HepG2 (cell line): ENCODE measurements around the gene PRIMA1. TPM values are rescaled to one million over a fixed set of nuclear protein-coding genes. Genes with fewer than 3 reads are reported as not detected.

Source experiments
- ATAC-seq: fragments of 200-7000 bp; cut with Tn5 transposase; 3 replicates; pipeline ENCODE4 v1.9.1; 2020; ENCODE audit warnings: mild to moderate bottlenecking, moderate library complexity
- BruUV-seq: library from RNA; stranded (reverse); fragments of 400-500 nt; replicated peaks from 2 replicates; lab custom pipeline; 2021; lab: Mats Ljungman, UMichigan
- CTCF ChIA-PET: fragments of 300-600 bp; formaldehyde crosslinking; extraction: SDS; loops from one replicate; lab custom pipeline; 2021; ENCODE audit warnings: low total read pairs, inconsistent platforms, low intra/inter-chr PET ratio; lab: Yijun Ruan, JAX
- POLR2A ChIA-PET: fragments of 350-600 bp; sonication (Branson Sonifier 250); formaldehyde crosslinking; loops from one replicate; lab custom pipeline; 2020; ENCODE audit warnings: antibody characterized with exemption, inconsistent platforms; lab: Yijun Ruan, JAX
- DNase-seq: peaks from one replicate; pipeline ENCODE4 v3.0.0-alpha.2; 2015; ENCODE audit warnings: low spot score
- FAIRE-seq: peaks from 3 replicates; lab custom pipeline; 2011; peaks lifted over from hg19 to GRCh38; lab: Jason Lieb, UNC
- H2AFZ ChIP-seq: one replicate; pipeline ENCODE4 v1.6.1; 2011; ENCODE audit warnings: low read length, inconsistent platforms
- H3K27ac ChIP-seq: fragments of 300-600 bp; 3 replicates; pipeline ENCODE4 v1.8.0; 2011; ENCODE audit warnings: mixed run types, mild to moderate bottlenecking, mixed read lengths, low read length, inconsistent platforms; ENCODE audit not compliant: insufficient read depth; ENCODE audit errors: extremely low read length
- H3K27me3 ChIP-seq, 2 experiments: fragments of 200-600 bp in 1 of 2; 2 replicates in 1 of 2; 3 replicates in 1 of 2; pipeline versions ENCODE4 v1.6.0 to v1.8.0; 2011; ENCODE audit warnings: low read length in 2 of 2, mild to moderate bottlenecking in 2 of 2, moderate library complexity in 2 of 2, inconsistent platforms in 1 of 2; ENCODE audit not compliant: insufficient read depth in 2 of 2, control insufficient read depth in 1 of 2
- H3K36me3 ChIP-seq, 2 experiments: fragments of 200-600 bp in 1 of 2; replicated peaks in 1 of 2; 2 replicates in 1 of 2; 3 replicates in 1 of 2; pipeline versions ENCODE4 v1.5.1 to v1.8.0; 2011; ENCODE audit warnings: low read length in 2 of 2, inconsistent platforms in 1 of 2; ENCODE audit not compliant: insufficient read depth in 2 of 2, control insufficient read depth in 1 of 2
- H3K4me1 ChIP-seq: 2 replicates; pipeline ENCODE4 v1.5.1; 2012; ENCODE audit warnings: low read length, inconsistent platforms; ENCODE audit not compliant: insufficient read depth
- H3K4me2 ChIP-seq: 2 replicates; pipeline ENCODE4 v1.6.0; 2011; ENCODE audit warnings: low read depth, low read length, inconsistent platforms
- H3K4me3 ChIP-seq, 3 experiments: fragments of 200-600 bp in 1 of 3; sonication (generic), shearing (Covaris generic) in 1 of 3; replicated peaks in 1 of 3; 2 replicates each; pipeline ENCODE4 v1.5.1; 2011 to 2016; ENCODE audit warnings: low read length in 3 of 3, inconsistent platforms in 2 of 3, low read depth in 2 of 3, mild to moderate bottlenecking in 2 of 3, control low read depth in 1 of 3, mixed read lengths in 1 of 3; ENCODE audit not compliant: insufficient read depth in 1 of 3
- H3K79me2 ChIP-seq: one replicate; pipeline ENCODE4 v1.6.1; 2011; ENCODE audit warnings: low read length, inconsistent platforms; ENCODE audit not compliant: insufficient read depth
- H3K9ac ChIP-seq: 2 replicates; pipeline ENCODE4 v1.6.0; 2011; ENCODE audit warnings: mild to moderate bottlenecking, low read depth, low read length, inconsistent platforms; ENCODE audit not compliant: insufficient read depth
- H3K9me3 ChIP-seq: 2 replicates; pipeline ENCODE4 v1.5.1; 2012; ENCODE audit warnings: mild to moderate bottlenecking, low read length
- H4K20me1 ChIP-seq: 2 replicates; pipeline ENCODE4 v1.6.0; 2011; ENCODE audit warnings: inconsistent platforms, mild to moderate bottlenecking, low read length, moderate library complexity; ENCODE audit not compliant: insufficient read depth
- BORCS8-MEF2B ChIP-seq: sonication (generic); formaldehyde crosslinking; IDR thresholded peaks from 2 replicates; pipeline ENCODE4 v1.8.0; 2022; ENCODE audit warnings: mild to moderate bottlenecking, missing genetic modification reagents
- FOXK2 ChIP-seq: fragments of 450-650 bp; IDR thresholded peaks from 2 replicates; pipeline ENCODE4 v1.6.1; 2016
- GTF3A ChIP-seq: sonication (generic); formaldehyde crosslinking; conservative IDR thresholded peaks from 2 replicates; pipeline ENCODE4 v1.4.0; 2020; ENCODE audit warnings: mild to moderate bottlenecking, missing genetic modification reagents
- KLF11 ChIP-seq: IDR thresholded peaks from 2 replicates; pipeline ENCODE4 v1.6.1; 2016; ENCODE audit warnings: missing compliant biosample characterization
- MAFF ChIP-seq: IDR thresholded peaks from 2 replicates; pipeline ENCODE4 v1.6.1; 2011; ENCODE audit warnings: low read depth, low read length, improper control_type of control experiment
- MBD4 ChIP-seq: IDR thresholded peaks from 2 replicates; pipeline ENCODE4 v1.6.1; 2012; ENCODE audit warnings: low read length, inconsistent platforms, borderline replicate concordance
- PCBP2 ChIP-seq: fragments of 200-400 bp; formaldehyde crosslinking; optimal IDR thresholded peaks from 2 replicates; pipeline ENCODE3; 2018; ENCODE audit warnings: low read length, low read depth; ENCODE audit not compliant: poor library complexity, severe bottlenecking
- POLR2AphosphoS2 ChIP-seq: IDR thresholded peaks from 2 replicates; pipeline ENCODE4 v1.6.1; 2011; ENCODE audit warnings: low read depth, low read length, improper control_type of control experiment
- RFX5 ChIP-seq: IDR thresholded peaks from 2 replicates; pipeline ENCODE4 v1.6.1; 2011; ENCODE audit warnings: low read depth, low read length, improper control_type of control experiment
- SUZ12 ChIP-seq: fragments of 150-350 bp; IDR thresholded peaks from 2 replicates; pipeline ENCODE4 v1.6.1; 2014; ENCODE audit warnings: low read depth, low read length
- ZBTB1 ChIP-seq: sonication (generic); formaldehyde crosslinking; IDR thresholded peaks from 2 replicates; pipeline ENCODE4 v1.4.0; 2020; ENCODE audit warnings: missing genetic modification reagents, borderline replicate concordance
- ZBTB34 ChIP-seq: sonication (generic); formaldehyde crosslinking; IDR thresholded peaks from 2 replicates; pipeline ENCODE4 v1.8.0; 2022; ENCODE audit warnings: mild to moderate bottlenecking, missing genetic modification reagents
- ZBTB49 ChIP-seq: sonication (generic); formaldehyde crosslinking; IDR thresholded peaks from 2 replicates; pipeline ENCODE4 v1.4.0; 2020; ENCODE audit warnings: missing genetic modification reagents, borderline replicate concordance
- ZFP36L1 ChIP-seq: sonication (generic); formaldehyde crosslinking; IDR thresholded peaks from 2 replicates; pipeline ENCODE4 v1.8.0; 2022; ENCODE audit warnings: mild to moderate bottlenecking, missing genetic modification reagents, moderate library complexity
- ZFX ChIP-seq: sonication (generic); formaldehyde crosslinking; IDR thresholded peaks from 2 replicates; pipeline ENCODE4 v1.4.0; 2020; ENCODE audit warnings: mild to moderate bottlenecking, low read depth, missing genetic modification reagents, moderate library complexity
- ZSCAN5A ChIP-seq: sonication (generic); formaldehyde crosslinking; IDR thresholded peaks from 2 replicates; pipeline ENCODE4 v1.8.0; 2022; ENCODE audit warnings: mild to moderate bottlenecking, missing genetic modification reagents, borderline replicate concordance
- WGBS: methylation state at CpG from one replicate; pipeline ENCODE4 v1.1.6; 2017; ENCODE audit warnings: low lambda C conversion rate; 5-methylcytosine and 5-hydroxymethylcytosine counted together
- in situ Hi-C: cut with HindIII; loops from 2 replicates; pipeline ENCODE4 v1.10.0; 2017; ENCODE audit warnings: low pct_unique_long_range_greater_than_20kb; ENCODE audit not compliant: extremely low pct_ligation_motif_present
- intact Hi-C: fragments of 100-400 bp; cut with micrococcal nuclease; formaldehyde crosslinking; loops from one replicate; pipeline ENCODE4 v1.10.0; 2022; ENCODE audit not compliant: unreplicated experiment
- polyA plus RNA-seq, 8 experiments: library from polyadenylated mRNA; depleted of rRNA in 3 of 8; stranded (reverse) in 7 of 8; unstranded in 1 of 8; fragments of >200 nt; fragmentation: Illumina TruSeq in 4 of 8; extraction: Trizol in 4 of 8; gene quantifications; 2 replicates each; pipeline versions ENCODE4 v1.2.1 to v1.2.3, GENCODE V29; 2011 to 2016; ENCODE audit warnings: low read depth in 4 of 8, missing spikeins in 1 of 8, mixed read lengths in 1 of 8; ENCODE audit not compliant: insufficient read depth in 1 of 8
- total RNA-seq, 5 experiments: library from RNA; depleted of rRNA; stranded (reverse); fragments of >200 nt; fragmentation: Illumina TruSeq; extraction: Trizol; gene quantifications; 2 replicates each; pipeline ENCODE4 v1.2.3, GENCODE V29; 2016; ENCODE audit warnings: low read depth in 1 of 5

PRIMA1 gene
- total and polyA plus RNA-seq, 2 of the 13 experiments (the other 11 are each of a cell fraction or from before 2014, with no cell fraction given) = 2.4 to 3.2 TPM

- Histone ChIP-seq H3K4me3 (no peak overlapping the region), H3K27me3 (no peaks in the 10 kb centered on the region; a peak in 2 of 5 replicates), H3K9ac (no peak overlapping the region), H4K20me1 (no peaks in the 10 kb centered on the region), H3K9me3 (no peaks in the 10 kb centered on the region), H3K36me3 (no peaks in the 10 kb centered on the region), H3K27ac (no peak overlapping the region), H3K4me2 (no peak overlapping the region), H2AFZ (no peak overlapping the region), H3K79me2 (no peaks in the 10 kb centered on the region), H3K4me1 (no peaks in the 10 kb centered on the region)
- no peak for FAIRE-seq
- no peak for TF ChIP-seq POLR2AphosphoS2
- TF ChIP-seq ZBTB1 = no peak
- TF ChIP-seq MBD4 = no peak
- TF ChIP-seq SUZ12 = no peak
- TF ChIP-seq ZSCAN5A (CRISPR knock-in tag) = no peak
- no peak for TF ChIP-seq KLF11 (CRISPR knock-in tag)
- TF ChIP-seq FOXK2 = no peak
- no peak for TF ChIP-seq ZBTB34 (CRISPR knock-in tag)
- no peak for TF ChIP-seq BORCS8-MEF2B (CRISPR knock-in tag)
- TF ChIP-seq RFX5 = no peak
- TF ChIP-seq ZFX (CRISPR knock-in tag) = no peak
- no peak for TF ChIP-seq MAFF
- TF ChIP-seq PCBP2 = no peak
- TF ChIP-seq ZFP36L1 (CRISPR knock-in tag) = no peak
- no peak for TF ChIP-seq ZBTB49 (CRISPR knock-in tag)
- no peak for TF ChIP-seq GTF3A
- no peak for ATAC-seq
- in situ Hi-C loops = no loop called here
- ChIA-PET CTCF (no interaction called here), POLR2A (no interaction called here)
- WGBS = 45% methylated on average over 6 of the region's 6 CpGs
- no peak for DNase-seq
- intact Hi-C loops = no loop called here
- BruUV-seq = no TSS peak
Observed at GRCh38 chr14:93693914-93694313, 94.4 kb downstream of the PRIMA1 start.
